Gastrocnemius medialis (tissue), 4 donors: ENCODE results near the gene LENEP. TPM values are rescaled to one million over a fixed set of nuclear protein-coding genes. Genes with fewer than 3 reads are reported as not detected.

Experiments used
- ATAC-seq, 2 donors: fragments of 150-250 bp; one replicate each; pipeline ENCODE4 v1.9.1; 2016
- DNase-seq, 2 donors: peaks; one replicate each; pipeline ENCODE4 v3.0.0-alpha.2; 2019
- H3K27ac ChIP-seq, 4 donors: fragments of 200-600 bp; sonication (generic); 1 replicate in 1 of 4; 2 replicates in 3 of 4; pipeline ENCODE4 v1.5.1; 2016 to 2018; ENCODE audit warnings: mild to moderate bottlenecking in 2 of 4, moderate library complexity in 1 of 4
- H3K27me3 ChIP-seq, 3 donors: fragments of 200-600 bp; sonication (generic) in 2 of 3; 1 replicate in 1 of 3; 2 replicates in 2 of 3; pipeline versions ENCODE4 v1.5.1 to v1.6.0; 2016 to 2019; ENCODE audit warnings: mild to moderate bottlenecking in 1 of 3, moderate library complexity in 1 of 3
- H3K36me3 ChIP-seq, 2 donors: fragments of 200-600 bp; sonication (generic) in 1 of 2; one replicate each; pipeline ENCODE4 v1.5.1; 2017 to 2018
- H3K4me1 ChIP-seq, 2 donors: fragments of 200-600 bp; sonication (generic) in 1 of 2; one replicate each; pipeline ENCODE4 v1.5.1; 2016 to 2017; ENCODE audit warnings: mild to moderate bottlenecking in 2 of 2
- H3K4me3 ChIP-seq, 4 donors: fragments of 200-600 bp; sonication (generic) in 3 of 4; 1 replicate in 1 of 4; 2 replicates in 3 of 4; pipeline ENCODE4 v1.5.1; 2016 to 2019; ENCODE audit warnings: mild to moderate bottlenecking in 2 of 4
- H3K9me3 ChIP-seq, 3 donors: fragments of 200-600 bp; sonication (generic) in 2 of 3; 1 replicate in 1 of 3; 2 replicates in 2 of 3; pipeline ENCODE4 v1.5.1; 2016 to 2019
- CTCF ChIP-seq, 5 experiments: fragments of 450-650 bp in 3 of 5; fragments of 200-600 bp in 2 of 5; sonication (generic) in 2 of 5; IDR thresholded peaks in 4 of 5; conservative IDR thresholded peaks in 1 of 5; 1 replicate in 4 of 5; 2 replicates in 1 of 5; pipeline ENCODE4 v1.5.1; 2016 to 2019; ENCODE audit warnings: antibody characterized with exemption in 5 of 5, mild to moderate bottlenecking in 3 of 5, moderate library complexity in 3 of 5
- POLR2A ChIP-seq, 2 donors: fragments of 450-650 bp; IDR thresholded peaks; one replicate each; pipeline ENCODE4 v1.6.1; 2017; ENCODE audit warnings: antibody characterized with exemption in 2 of 2, mild to moderate bottlenecking in 2 of 2, moderate library complexity in 2 of 2
- in situ Hi-C, 4 donors: fragments of 200-750 bp; cut with MboI; loops; one replicate each; pipeline versions ENCODE4 v1.15.0 to v1.8.0; 2017; ENCODE audit warnings: low sequenced_read_pairs in 4 of 4
- intact Hi-C: fragments of 100-400 bp; cut with DNase I; formaldehyde crosslinking; loops from one replicate; pipeline ENCODE4 v1.15.1; 2023; ENCODE audit warnings: low total_unique reads
- total RNA-seq, 4 donors: library from RNA; depleted of rRNA; stranded (reverse); fragments of >200 nt; gene quantifications; one replicate each; pipeline versions ENCODE4 v1.1.0 to v1.2.3, GENCODE V29; 2016

The LENEP gene
- total RNA-seq, 4 donors from 2014 or later, result not detected

DNA sequence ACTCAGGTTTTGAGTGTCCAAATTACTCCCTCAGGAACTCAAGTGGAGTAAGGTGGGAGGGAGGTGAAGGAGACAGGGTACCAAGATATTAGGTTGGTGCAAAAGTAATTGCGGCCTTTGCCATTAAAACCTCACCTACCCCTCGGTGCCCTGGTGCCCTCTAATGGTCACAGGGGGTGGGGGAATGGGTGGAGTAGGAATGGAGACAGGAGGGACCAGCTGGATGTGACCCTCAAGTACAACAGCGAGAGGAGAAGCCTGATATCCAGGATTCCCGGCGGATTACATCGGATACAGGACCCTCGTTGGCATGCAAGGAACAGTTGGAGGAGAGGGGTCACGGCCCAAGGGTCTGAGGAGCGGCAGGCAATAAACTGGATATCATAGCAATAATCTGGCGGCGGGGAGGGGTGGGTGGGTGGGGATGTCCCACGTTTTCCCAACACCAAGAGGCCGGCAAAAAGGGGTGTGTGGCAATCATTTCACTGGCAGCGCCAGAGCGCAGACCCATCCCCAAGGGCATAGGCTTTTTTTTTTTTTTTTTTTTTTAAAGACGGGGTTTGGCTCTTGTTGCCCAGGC lies 4.9 kb downstream of the LENEP start:
- in situ Hi-C loops (loop anchor here in 1 of 4 donors (5.0 kb wide), 1 partner anchor 36 kb away; the partner anchor contains the start of gene PYGO2), intact Hi-C loops (no loop called here)
- no peak overlapping the region for H3K27ac ChIP-seq
- no peak for ATAC-seq
- no peaks in the 10 kb centered on the region for H3K27me3 ChIP-seq
- TF ChIP-seq CTCF (IDR thresholded peaks at IDR 0.05 in 4 of 5, conservative IDR thresholded peaks at IDR 0.05 in 1 of 5) (peak in 1 of 5 experiments; percentile 21), POLR2A (IDR thresholded peaks at IDR 0.05) (no peak)
- no peaks in the 10 kb centered on the region for H3K9me3 ChIP-seq
- no peaks in the 10 kb centered on the region for H3K36me3 ChIP-seq
- peaks cover 13 to 23% of the 10 kb centered on the region in 2 donors for H3K4me1 ChIP-seq
- no peak overlapping the region for H3K4me3 ChIP-seq
- peak in 1 of 2 donors; percentile 42 for DNase-seq

- no peak for ATAC-seq
- Histone ChIP-seq H3K27ac (peak overlapping the region; percentile 95 to 99 (median 98)), H3K4me3 (peak overlapping the region; percentile 83 to 99 (median 94)), H3K4me1 (peaks cover 13 to 23% of the 10 kb centered on the region in 2 donors), H3K27me3 (no peaks in the 10 kb centered on the region), H3K36me3 (no peaks in the 10 kb centered on the region), H3K9me3 (no peaks in the 10 kb centered on the region)
- in situ Hi-C loops (loop anchor here in 1 of 4 donors (5.0 kb wide), 1 partner anchor 37 kb away; the partner anchor contains the start of gene PYGO2), intact Hi-C loops (loop anchor here (1.0 kb wide), 1 partner anchor 37 kb away; no protein-coding TSS in a partner anchor)
- peak in 1 of 2 donors; percentile 41 for DNase-seq
- peak in 1 of 2 donors; percentile 5 for TF ChIP-seq POLR2A (IDR thresholded peaks at IDR 0.05)
- TF ChIP-seq CTCF (IDR thresholded peaks at IDR 0.05 in 4 of 5, conservative IDR thresholded peaks at IDR 0.05 in 1 of 5), result peak; percentile 52 to 79 (median 65)
Measured at GRCh38 chr1:154998818-154999570, 5.6 kb downstream of the LENEP start.

DNA sequence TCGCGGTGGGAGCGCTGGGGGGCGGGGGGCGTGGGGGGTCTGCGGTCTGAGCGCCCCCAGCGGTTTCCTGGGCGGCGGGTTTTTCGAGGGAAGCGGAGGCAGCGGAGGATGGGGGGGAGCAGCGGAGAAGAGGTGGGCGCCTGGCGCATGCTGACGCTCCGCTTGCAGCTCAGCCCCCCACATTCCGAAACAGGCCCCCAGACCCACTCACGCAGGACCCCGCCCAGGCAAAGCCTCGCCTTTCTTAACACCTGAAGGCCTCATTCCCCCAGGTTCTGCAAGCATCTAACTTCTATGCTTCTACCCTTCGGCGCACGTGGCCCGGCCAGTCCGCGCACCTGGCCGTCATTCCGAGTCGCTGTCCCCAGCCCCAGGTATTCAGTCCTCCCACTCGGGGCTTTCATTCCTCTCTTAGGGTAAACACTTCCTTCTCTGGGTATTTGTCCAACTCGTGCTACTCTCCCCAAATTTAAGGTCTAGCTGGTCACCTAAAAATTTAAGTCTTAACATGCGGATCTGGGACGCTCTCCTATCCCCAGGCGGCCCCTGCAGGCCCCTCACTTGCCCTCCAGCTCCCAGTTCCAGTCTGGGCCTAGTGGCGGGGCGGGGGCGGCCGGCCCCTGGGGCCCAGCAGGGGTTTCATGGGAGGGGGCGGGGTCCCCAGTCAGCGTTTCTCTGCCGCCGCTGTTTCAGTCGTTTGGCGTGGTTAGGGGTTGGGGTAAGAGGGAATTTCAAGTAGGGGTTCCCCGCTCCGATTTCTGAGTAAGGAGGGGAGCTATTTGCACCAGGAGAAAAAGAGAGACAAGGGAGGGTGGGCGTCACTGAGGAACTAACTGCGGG lies 6.4 kb downstream of the LENEP start:
- DNase-seq, result peak in 1 of 2 donors; percentile 60

More for the DNA sequence above, 6.4 kb downstream of the LENEP start:
- H3K9me3 ChIP-seq, result no peaks in the 10 kb centered on the region
- peak overlapping the region; percentile 95 to 99 (median 98) for H3K27ac ChIP-seq
- no peaks in the 10 kb centered on the region for H3K27me3 ChIP-seq
- ATAC-seq, result no peak
- H3K4me1 ChIP-seq, result peaks cover 18 to 31% of the 10 kb centered on the region in 2 donors
- H3K4me3 ChIP-seq, result peak overlapping the region; percentile 83 to 99 (median 94)
- no peak for TF ChIP-seq CTCF (IDR thresholded peaks at IDR 0.05 in 4 of 5, conservative IDR thresholded peaks at IDR 0.05 in 1 of 5)
- peak in 1 of 2 donors; percentile 1 for TF ChIP-seq POLR2A (IDR thresholded peaks at IDR 0.05)
- no peaks in the 10 kb centered on the region for H3K36me3 ChIP-seq
- in situ Hi-C loops (loop anchor here in 1 of 4 donors (5.0 kb wide), 1 partner anchor 37 kb away; the partner anchor contains the start of gene PYGO2), intact Hi-C loops (loop anchor here (1.0 to 10.0 kb wide), 9 partner anchors 17 to 1495 kb away; partner anchors contain the start of genes CKS1B, FLAD1, PMVK and SLC50A1)
